Activated gamma-delta T cell treated with anti-CD3 and anti-CD28 coated beads, Interleukin-2, amount 50 U/mL, for 16 hours (primary cell): ENCODE measurements around the gene PKNOX2.

Source experiments
- DNase-seq: peaks from one replicate; pipeline ENCODE4 v3.0.0-alpha.2; 2020; ENCODE audit warnings: low read depth

PKNOX2 gene

DNA sequence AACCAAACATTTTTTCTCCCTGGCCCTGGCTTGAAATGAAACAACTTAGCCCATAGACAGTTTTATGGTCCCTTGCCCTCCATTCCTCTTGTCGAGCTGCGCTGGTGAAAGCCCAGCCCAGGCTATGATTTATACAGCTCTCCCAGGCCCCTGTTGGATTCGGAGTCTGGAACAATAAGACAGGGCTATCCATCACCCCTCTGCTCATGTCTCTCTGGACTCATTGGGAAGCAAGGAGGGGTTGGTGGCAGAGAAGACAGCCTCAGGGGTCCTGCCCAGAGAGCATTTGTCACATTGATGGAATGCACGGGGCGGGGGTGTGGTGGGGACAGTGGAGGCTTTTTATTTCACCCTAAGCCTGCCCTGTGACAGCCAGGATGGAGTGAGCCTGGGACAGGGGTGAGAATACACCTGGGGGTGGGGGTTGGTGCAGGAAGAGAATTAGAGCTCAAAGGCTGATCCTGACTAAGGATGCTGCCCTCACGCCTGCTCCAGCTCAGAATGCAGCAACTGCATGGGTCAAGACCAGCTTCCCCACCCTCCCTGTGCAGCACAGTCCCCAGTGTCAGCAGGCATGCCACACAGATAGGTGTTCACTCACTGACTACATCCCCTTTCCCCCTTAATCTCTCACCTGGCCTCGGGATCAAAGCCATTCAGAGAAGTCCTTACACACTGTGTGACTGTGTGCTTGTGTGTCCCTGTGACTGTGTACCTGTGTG lies 10.0 kb upstream of the PKNOX2 start:
- no peak for DNase-seq

DNA sequence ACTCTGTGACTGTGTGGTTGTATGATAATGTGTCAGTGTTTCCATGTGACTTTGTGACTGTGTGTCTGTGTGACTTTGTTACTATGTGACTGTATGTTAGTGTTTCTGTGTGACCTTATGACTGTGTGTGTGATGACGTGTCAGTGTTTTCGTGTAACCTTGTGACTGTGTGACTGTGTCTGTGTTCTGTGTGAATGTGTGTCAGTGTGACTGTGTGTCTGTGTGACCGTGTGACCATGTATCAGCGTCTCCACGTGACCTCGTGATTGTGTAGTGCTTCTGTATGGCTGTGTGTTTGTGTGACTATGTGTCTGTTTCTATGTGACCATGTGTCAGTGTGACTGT lies 9.5 kb upstream of the PKNOX2 start:
- DNase-seq: no peak

DNA sequence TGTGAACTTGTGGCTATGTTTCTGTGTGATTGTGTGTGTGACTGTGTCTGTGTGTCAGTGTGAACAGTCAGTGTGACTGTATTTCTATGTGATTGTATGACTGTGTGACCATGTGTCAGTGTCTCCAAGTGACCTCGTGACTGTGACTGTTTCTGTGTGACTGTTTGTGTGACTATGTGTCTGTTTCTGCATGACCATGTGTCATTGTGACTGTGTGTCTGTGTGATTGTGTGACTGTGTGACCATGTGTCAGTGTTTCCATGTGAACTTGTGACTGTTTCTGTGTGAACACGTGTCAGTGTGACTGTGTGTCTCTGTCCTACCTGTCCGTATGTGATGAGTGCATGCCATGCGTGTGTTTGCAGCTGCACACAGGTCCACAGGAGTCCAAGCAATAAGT lies 8.8 kb upstream of the PKNOX2 start:
- no peak for DNase-seq

DNA sequence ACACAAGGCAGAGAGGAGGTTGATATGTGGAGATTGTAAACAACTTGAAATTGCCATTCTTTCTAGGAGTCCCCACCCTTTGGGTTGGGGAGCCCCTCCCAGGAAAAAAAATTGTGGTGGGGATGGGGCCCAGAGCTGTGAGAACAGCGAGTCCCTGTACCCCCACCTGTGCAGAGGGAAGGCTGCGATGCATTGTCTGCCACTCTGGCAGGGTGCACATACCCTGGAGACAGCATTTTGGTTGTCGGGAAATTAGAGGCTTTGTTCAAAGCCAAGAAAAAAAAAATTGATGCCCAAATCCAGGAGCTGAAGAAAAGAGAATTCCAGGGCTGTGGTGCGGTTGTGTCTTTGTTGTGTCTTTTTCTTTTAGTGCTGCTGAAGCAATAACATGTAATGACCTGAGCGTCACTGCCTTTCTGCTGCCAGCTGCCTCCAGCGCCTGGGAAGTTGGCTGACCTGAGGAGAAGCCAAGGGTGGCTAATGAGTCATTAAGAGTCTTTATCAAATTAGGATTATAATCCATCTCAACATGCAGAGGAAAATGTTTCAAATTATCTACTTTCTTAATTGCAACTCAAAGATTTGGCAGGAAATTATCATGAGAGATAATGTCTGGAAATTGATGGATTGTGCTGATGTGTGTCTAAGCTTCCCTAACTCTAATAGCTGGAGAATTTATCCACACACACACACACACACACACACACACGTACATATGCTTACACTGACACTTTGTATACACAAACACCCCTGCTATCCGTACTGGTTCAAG lies 8.0 kb upstream of the PKNOX2 start:
- no peak for DNase-seq

DNA sequence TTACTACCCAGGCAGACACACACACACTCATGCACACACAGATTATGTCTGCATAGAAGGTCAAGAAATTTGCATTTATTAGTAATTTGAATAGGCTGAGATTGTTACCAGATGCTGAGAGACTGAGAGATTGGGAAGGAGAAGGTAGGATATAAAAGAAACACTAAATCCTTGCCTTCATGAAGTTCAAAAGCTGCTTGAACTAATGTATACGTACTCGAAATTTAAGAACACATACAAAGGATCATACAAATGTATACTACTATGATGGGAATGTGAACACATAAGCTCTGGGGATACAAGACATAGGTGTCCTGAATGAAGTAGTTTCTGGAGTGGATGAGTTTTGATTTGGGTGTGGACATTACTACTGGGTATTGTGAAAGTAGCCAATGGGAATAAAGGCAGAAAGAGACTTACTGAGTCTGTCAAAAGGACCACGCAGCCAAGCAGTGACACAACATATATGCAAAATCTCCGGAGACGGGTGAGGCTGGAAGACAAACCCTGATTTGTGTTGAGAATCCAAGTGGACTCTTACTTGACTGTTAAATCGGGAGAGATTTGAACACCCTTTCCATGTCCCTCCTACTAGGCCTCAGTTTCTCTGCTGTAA lies 7.3 kb upstream of the PKNOX2 start:
- no peak for DNase-seq

DNA sequence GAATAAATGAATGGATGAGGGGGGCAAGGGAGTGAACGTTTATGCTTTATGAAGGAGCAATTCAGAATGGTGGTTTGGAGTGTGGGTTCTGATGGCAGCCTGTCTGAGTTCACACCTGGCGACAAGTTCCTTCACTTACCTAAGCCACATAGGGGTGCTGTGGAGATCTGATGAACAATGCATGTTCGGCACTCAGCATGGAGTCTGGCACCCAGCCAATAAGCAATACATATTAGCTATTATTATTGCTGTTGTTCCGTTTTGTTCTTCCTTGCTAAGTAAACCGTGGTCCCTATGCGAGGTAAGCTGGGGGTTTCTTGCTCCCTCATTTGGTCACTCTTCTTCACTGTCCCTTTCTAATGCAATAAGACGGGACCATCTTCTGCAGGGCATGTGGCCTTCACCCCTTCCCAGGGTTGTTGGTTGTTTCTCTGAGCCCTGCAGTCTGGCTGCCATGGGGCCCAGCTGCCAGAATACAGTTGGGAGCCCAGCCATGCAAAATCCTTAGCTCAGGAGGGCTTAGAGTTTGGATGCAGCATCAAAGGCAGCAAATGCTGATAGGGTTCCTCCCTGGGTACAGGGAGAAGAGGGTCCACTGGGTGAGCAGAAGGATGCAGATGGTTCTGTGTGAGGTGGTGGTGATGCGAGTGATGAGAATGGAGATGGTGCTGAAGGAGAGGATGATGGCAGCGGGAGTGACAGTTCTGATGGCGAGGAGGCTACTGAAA lies 6.4 kb upstream of the PKNOX2 start:
- DNase-seq: no peak

DNA sequence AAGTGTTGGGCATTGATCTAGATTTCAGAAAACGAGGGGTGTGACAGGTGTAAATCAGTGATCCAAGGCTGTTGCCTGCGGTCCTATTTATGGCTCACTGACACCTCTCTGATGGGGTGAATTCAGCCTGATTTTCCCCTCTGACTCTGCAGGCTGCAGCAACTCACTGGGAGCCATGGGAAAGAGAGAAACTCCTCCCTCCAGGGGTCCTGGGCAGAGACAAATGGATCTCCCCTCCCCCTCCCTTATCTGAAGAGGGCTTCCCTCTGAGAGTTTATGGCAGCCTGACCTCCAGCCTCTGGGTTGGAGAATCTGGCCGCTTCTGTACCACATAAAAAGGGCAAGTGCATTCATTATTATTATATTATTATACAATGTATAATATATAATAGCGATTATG lies 1.8 kb upstream of the PKNOX2 start:
- DNase-seq: no peak

DNA sequence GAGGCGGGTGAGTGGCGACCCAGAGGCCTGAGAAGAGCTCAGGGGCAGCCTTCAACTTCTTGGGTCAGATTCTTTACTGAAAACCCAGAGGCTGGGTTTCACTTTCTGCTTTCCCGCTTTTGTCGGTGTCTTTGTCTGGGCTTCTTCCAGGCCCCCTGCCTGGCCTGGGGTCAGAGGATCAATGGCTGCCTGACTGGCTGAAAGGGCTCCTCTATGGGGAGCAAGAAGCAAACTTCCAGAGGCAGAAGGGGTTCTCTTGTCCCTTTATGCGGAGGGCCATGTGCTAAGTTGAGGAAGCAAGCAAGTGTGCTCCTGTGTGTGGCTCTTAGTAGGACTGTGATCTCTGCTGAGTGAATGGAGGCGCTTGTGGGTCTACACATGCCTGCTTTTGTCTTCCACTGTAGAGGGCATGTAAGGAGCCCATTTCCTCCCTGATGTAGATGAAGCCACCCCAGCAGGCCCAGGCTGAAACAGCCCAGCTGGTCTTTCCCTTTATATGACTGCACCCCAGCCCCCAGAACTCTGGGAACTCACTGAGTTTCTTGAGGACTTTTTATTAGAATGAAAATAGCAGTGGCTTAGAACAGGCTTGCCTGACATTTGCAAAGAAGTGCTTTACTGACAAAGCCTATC lies 1.0 kb upstream of the PKNOX2 start:
- DNase-seq: no peak

DNA sequence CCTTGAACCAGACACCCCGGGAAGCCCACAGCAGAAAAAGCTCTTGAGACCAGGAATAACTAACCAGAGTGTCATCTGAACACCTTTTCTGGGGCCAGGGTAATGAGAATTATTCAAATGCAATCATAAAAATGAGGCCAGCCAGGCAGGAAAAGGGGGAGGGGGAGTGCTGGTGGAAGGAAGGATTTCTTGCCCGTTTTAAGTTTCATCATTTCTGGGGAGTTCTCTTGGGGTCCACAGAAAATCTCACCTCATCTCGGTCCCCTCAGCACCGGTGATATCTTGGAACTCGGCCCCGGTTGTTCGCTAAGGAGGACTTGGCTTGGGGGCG lies 495 bp upstream of the PKNOX2 start:
- DNase-seq: no peak

DNA sequence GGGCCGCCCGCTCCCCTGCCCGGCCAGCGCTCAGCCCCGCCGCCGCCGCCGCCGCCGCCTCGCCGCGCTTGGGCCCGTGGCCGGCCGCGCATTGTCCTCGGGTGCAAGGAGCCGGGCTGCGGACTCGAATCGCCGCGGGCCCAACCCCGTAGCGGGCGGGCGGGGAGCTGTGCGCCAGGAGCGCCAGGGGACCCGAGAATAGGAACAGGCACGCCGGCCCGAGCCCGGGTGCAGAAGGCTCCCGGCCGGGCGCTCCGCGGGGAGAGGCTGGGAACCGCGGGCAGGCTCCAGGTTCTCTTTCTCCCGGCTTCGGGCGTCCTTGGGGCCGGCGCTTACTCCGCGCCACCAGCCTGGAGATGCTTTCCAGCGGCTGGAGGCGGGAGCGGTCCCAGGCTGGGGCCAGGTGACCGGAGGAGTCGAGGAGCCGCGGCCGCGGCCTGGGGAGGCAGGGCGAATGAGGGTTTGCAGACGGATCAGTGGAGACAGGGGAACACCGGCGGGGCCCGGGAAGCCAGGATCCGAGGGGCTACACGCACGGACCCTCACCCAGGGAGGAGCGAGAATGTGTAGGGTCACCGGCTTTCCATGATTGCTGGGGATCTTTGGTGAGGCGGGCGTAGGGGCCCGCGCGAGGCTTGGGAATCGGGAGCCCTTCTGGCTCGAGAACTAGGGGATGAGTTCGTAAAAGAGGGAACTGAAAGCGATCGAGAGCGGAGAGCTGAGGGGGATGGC lies 726 bp downstream of the PKNOX2 start:
- DNase-seq: no peak

DNA sequence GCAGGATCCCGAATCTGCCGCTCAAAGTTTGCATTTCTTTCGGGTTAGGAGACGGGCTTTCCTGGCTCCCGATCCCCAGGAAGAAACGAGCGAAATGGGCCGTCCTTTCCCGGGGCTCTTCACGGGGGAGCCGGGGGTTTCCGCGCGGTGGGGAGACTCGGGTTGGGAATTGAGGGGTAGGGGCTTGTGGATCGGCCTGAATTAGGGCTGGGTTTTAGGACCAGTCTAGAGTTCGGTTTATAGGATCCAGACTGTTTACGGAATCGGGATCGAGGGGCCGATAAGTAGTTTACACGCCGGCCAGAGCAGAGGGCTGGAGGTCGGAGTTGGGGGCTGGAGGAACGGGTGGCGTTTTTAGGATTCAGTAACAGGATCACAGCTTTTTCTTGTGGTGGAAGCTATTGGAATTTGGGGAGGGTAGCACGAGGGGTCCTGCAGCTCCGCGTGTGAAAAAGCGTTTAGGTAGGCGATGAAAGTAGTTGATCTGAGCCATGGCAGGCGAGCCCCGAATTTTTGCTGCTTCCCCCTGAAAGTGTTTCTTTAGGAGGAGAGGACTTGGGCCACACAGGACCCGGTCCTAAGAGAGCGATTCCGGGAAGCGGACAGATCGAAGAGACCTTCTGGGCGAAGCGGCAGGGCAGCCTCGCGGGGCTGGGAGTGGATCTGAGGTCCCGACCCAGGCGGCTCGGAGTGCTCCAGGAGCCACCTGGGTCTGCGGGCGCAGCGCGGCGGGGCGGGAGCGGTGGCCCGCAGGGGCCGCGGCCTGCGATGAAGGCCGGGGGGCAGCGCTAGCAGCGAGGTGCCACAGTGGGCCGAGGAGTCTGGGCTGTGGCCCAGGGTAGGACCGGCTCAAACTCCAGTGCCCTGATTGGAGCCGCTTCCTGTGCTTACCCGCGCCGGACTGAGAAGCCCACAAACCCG lies 1.6 kb downstream of the PKNOX2 start:
- DNase-seq: no peak

DNA sequence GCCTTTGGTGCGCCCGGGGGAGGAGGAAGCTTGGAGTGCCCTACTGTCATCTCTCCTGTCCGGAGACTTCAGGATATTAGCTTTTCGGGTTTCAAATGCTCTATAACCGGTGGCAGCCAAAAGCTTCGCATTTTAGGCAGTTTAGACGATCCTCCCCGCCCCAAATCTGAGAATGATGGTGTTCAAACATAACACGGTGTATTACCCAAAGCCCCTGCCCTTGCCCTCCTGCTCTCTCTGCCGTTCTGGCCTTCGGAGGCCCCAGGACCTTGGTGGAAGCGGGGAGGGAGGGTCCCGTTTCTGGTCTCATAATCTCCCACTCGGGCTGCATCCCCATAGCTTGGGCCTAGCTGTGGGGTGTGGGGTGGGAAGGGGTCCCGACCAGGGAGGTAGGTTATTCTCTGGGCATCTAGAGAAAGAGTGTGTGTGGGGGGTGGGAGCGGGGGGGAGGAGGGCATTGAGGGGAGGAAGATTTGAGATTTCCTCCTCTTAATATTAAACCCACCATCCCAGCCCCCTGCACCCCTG lies 2.3 kb downstream of the PKNOX2 start:
- no peak for DNase-seq

DNA sequence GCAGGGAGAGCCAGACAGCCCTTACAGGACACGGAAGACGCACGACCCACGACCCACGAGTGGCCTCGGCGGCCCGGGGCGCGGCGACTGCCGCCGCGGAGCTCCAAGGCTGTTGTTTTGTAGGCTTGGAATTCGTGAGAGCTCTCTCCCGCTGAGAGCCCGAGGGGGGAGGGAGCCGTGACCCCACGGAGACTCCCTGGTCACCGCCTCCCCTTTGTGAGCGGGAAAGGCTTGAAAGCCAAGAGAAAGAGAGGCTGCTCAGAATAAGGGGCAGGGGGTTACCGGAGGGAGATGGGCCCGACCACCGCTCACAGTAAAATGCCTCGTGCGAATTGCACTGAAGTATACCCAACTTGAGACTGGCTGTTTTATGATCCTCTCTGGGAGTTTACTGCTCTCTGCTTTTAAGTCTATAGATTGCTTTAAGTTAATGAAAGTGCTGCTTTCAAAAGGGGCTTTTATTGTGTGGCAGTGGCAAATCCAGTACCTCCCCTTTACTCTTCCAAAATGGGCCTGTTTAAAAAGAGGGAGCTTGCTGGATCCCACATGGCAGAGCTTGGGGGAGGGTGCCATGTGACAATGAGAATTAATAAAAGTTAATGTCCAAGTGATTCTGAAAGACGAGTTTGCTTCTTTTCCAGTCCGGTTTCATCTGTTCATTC lies 2.9 kb downstream of the PKNOX2 start:
- DNase-seq: no peak

DNA sequence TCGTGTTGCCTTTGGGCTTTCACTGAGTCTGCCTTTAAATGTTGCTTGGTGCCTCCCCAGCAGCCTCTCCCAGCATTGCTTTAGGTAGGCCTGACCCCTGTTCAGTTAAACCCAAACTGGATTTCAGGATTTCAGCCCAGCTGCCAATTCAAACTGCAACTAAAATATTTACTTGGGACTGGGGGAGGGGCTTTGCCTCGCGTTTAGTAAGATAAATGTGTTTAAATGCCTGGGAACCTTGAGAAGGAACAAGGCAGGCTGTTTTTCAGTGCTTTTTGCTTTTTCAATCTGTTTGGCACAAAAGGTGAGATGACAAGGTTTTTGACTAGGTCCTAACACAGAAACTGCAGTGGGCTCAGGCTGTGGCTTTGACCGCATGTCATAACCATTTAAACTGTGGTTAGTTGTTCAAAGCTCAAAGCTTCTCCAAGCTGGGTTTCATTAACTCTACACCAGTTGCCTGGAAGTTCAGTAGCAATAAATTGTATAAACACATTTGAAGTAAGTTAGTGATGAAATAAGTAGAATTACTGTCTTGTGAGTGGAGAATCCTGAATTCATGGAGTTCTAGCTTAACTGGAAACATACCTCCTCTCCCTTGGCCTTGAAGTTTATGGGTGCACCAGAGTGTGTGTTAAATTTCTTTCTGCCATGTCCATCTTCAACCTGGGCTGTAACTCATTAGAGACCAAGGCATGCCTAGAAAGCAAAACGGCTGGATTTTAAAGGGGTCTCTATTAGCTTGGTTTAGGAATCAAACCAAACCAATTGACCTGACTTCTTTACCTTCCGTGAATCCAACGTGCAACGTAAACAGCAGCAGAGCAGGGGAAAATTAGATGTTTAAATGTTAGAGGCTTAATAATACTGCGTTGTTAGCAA lies 3.6 kb downstream of the PKNOX2 start:
- DNase-seq: no peak

DNA sequence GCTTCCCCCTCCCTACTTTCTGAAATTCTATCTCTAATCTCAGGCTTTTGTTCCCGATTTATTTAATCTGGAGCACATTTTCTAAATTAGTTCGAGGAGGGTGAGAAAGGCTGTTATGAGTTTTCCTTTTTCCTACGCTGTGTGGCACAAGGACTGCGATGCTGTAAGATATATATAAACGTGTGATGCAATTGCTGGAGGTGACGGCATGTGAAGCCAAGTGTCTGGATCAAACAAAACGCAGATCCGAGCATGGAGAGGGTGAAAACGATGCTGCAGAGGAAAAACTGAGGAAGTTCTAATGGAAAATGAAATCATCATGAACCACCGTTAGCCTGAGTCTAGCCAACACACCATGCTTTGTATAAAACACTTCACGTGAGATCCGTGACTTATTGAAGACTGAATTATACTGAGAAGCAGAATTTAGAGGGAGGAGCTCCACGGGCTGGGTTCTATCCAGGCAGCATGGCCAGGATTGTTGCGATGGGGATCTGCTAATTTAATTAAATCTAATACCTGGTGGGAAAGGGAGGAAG lies 4.4 kb downstream of the PKNOX2 start:
- no peak for DNase-seq

DNA sequence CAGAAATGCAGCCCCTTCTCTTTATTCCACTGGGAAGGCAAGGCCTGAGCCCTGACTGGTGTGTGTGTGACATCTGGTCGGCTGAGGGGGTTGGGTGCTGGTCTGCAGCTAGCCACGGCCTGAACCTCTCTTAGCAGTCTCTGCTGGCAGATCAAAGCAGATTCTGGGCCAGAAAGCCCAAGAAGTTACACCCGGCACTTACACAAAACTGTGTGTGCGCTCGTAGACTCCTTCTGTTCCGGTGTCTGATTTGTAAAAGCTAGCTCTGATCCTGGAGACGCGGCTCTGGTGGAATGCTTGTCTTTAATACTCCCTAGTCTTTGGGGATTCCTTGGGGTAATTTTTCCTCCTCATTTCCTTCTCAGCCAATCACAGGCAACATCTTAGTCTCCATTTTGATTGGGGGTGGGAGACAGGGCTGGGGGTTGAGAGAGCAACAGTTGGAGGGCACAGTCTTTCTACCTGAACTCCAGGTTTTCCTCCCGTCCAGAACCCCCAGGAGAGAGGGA lies 5.5 kb downstream of the PKNOX2 start:
- no peak for DNase-seq

DNA sequence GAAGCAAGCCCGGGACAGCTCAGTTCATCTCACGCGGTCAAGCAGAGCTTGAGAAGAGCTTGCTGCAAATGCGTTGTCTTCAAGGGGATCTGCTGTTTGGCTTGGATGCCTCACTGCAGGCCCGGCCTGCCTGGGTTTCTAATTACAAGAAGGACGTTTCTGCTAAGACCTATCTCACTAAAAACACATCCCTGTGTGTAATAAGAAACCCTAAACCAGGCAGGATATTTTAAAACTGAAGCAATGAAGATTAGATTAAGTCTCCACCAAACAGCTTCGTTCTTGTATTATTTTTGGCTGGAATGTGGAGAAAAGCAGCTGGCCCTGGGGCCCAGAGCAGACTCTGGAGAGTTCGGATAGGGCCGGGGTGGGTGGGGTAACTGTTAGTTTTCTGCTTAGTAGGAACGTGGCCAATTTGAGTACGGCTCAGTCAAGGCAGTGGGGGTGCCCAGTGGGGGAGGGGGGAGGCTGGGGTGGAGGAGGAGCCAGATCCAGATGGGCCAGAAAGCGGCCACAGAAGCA lies 6.0 kb downstream of the PKNOX2 start:
- no peak for DNase-seq

DNA sequence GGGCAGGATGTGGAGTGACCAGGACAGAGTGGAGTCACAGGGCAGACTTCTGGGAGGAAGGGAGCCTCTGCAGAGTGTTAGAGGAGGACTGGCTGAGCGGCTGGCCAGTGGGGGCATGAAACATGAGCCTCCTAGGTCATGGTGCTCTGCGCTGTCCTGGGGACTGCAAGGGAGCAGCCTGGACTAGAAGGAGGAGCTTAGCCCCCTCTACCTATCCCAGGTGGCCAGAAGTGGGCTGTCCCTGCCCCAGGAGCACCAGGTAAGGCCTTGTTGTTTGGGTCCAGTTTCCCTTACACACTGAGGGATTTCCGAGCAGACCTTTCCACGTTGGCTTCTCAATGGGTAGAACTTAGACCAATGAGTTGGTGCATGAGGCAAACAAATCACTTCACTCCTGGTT lies 7.4 kb downstream of the PKNOX2 start:
- DNase-seq: no peak
